IMR-90 (cell line): ENCODE data around the gene BLTP3A. TPM values are rescaled to one million over a fixed set of nuclear protein-coding genes. Genes with fewer than 3 reads are reported as not detected.

Experiments used
- ATAC-seq: fragments of 200-7000 bp; cut with Tn5 transposase; 2 replicates; pipeline ENCODE4 v1.9.1; 2020; ENCODE audit warnings: low read depth, mild to moderate bottlenecking, moderate library complexity
- BruUV-seq: library from RNA; stranded (reverse); fragments of 400-500 nt; replicated peaks from 2 replicates; lab custom pipeline; 2021; lab: Mats Ljungman, UMichigan
- CTCF ChIA-PET: fragments of 300-600 bp; formaldehyde crosslinking; extraction: SDS; loops from one replicate; lab custom pipeline; 2021; ENCODE audit warnings: antibody characterized with exemption; lab: Yijun Ruan, JAX
- POLR2A ChIA-PET: fragments of 300-600 bp; sonication (Branson Sonifier 250); formaldehyde crosslinking; loops from one replicate; lab custom pipeline; 2022; ENCODE audit warnings: antibody characterized with exemption; ENCODE audit not compliant: unreplicated experiment; lab: Charles Lee
- DNase-seq: peaks from one replicate; pipeline ENCODE4 v3.0.0; 2013
- H2AFZ ChIP-seq: replicated peaks from 2 replicates; pipeline ENCODE3; 2013; ENCODE audit warnings: low read length, mild to moderate bottlenecking; ENCODE audit not compliant: poor library complexity
- H2AK5ac ChIP-seq: 2 replicates; pipeline ENCODE4 v1.6.1; 2013; ENCODE audit warnings: low read depth, low read length, inconsistent platforms
- H2AK9ac ChIP-seq: replicated peaks from 2 replicates; pipeline ENCODE3; 2013; ENCODE audit warnings: mild to moderate bottlenecking, low read depth, low read length, moderate library complexity; ENCODE audit not compliant: poor library complexity
- H2BK120ac ChIP-seq: 2 replicates; pipeline ENCODE4 v1.6.1; 2013; ENCODE audit warnings: low read depth, low read length, inconsistent platforms
- H2BK15ac ChIP-seq: 3 replicates; pipeline ENCODE4 v1.6.1; 2013; ENCODE audit warnings: low read depth, low read length, inconsistent platforms
- H2BK20ac ChIP-seq: 2 replicates; pipeline ENCODE4 v1.6.1; 2013; ENCODE audit warnings: low read depth, mild to moderate bottlenecking, inconsistent platforms, low read length, moderate library complexity
- H2BK5ac ChIP-seq: 2 replicates; pipeline ENCODE4 v1.6.1; 2013; ENCODE audit warnings: mild to moderate bottlenecking, low read depth, low read length, inconsistent platforms; ENCODE audit not compliant: poor library complexity, severe bottlenecking
- H3K14ac ChIP-seq: replicated peaks from 2 replicates; pipeline ENCODE4 v1.6.1; 2013; ENCODE audit warnings: low read depth, low read length, inconsistent platforms
- H3K18ac ChIP-seq: 2 replicates; pipeline ENCODE4 v1.6.1; 2013; ENCODE audit warnings: low read depth, low read length, control low read depth
- H3K23ac ChIP-seq: 2 replicates; pipeline ENCODE4 v1.6.1; 2013; ENCODE audit warnings: low read depth, low read length, inconsistent platforms
- H3K27ac ChIP-seq: 2 replicates; pipeline ENCODE4 v1.5.1; 2013; ENCODE audit warnings: mild to moderate bottlenecking, control low read depth, low read length; ENCODE audit not compliant: insufficient read depth
- H3K27me3 ChIP-seq: 2 replicates; pipeline ENCODE4 v1.6.1; 2013; ENCODE audit warnings: low read length; ENCODE audit not compliant: control insufficient read depth, insufficient read depth
- H3K36me3 ChIP-seq: 2 replicates; pipeline ENCODE4 v1.6.1; 2013; ENCODE audit warnings: low read length, mixed read lengths; ENCODE audit not compliant: control insufficient read depth, insufficient read depth
- H3K4ac ChIP-seq: 2 replicates; pipeline ENCODE4 v1.6.1; 2013; ENCODE audit warnings: low read depth, low read length, inconsistent platforms
- H3K4me1 ChIP-seq: 2 replicates; pipeline ENCODE4 v1.6.1; 2013; ENCODE audit warnings: low read length, mixed read lengths; ENCODE audit not compliant: control insufficient read depth, insufficient read depth
- H3K4me2 ChIP-seq: 2 replicates; pipeline ENCODE4 v1.6.1; 2013; ENCODE audit warnings: low read depth, mild to moderate bottlenecking, control low read depth, low read length, moderate library complexity
- H3K4me3 ChIP-seq: 2 replicates; pipeline ENCODE4 v1.5.1; 2013; ENCODE audit warnings: low read depth, mild to moderate bottlenecking, control low read depth, low read length, moderate library complexity; ENCODE audit not compliant: insufficient read depth
- H3K56ac ChIP-seq: 2 replicates; pipeline ENCODE4 v1.6.1; 2013; ENCODE audit warnings: low read length, inconsistent platforms; ENCODE audit not compliant: insufficient read depth; ENCODE audit errors: extremely low read depth
- H3K79me1 ChIP-seq, 2 experiments: 2 replicates each; pipeline ENCODE4 v1.6.1; 2013; ENCODE audit warnings: low read length in 2 of 2, inconsistent platforms in 1 of 2, low read depth in 1 of 2
- H3K9ac ChIP-seq: 2 replicates; pipeline ENCODE4 v1.6.1; 2013; ENCODE audit warnings: low read depth, low read length, control low read depth
- H3K9me1 ChIP-seq: 2 replicates; pipeline ENCODE4 v1.6.1; 2013; ENCODE audit warnings: low read length, inconsistent platforms; ENCODE audit not compliant: insufficient read depth
- H3K9me3 ChIP-seq: 2 replicates; pipeline ENCODE4 v1.6.1; 2013; ENCODE audit warnings: low read length; ENCODE audit not compliant: control insufficient read depth, insufficient read depth
- H4K20me1 ChIP-seq: 2 replicates; pipeline ENCODE4 v1.6.1; 2013; ENCODE audit warnings: low read length, inconsistent platforms; ENCODE audit not compliant: insufficient read depth
- H4K5ac ChIP-seq: 2 replicates; pipeline ENCODE4 v1.6.1; 2013; ENCODE audit warnings: mild to moderate bottlenecking, low read depth, low read length, control low read depth
- H4K8ac ChIP-seq, 2 experiments: 2 replicates each; pipeline ENCODE4 v1.6.1; 2013; ENCODE audit warnings: low read depth in 2 of 2, low read length in 2 of 2, control low read depth in 1 of 2, inconsistent platforms in 1 of 2
- H4K91ac ChIP-seq: 2 replicates; pipeline ENCODE4 v1.6.1; 2013; ENCODE audit warnings: low read depth, low read length, inconsistent platforms; ENCODE audit not compliant: insufficient read depth
- MAZ ChIP-seq: IDR thresholded peaks from 2 replicates; pipeline ENCODE4 v1.6.1; 2012; ENCODE audit warnings: low read depth, mild to moderate bottlenecking, low read length, improper control_type of control experiment, moderate library complexity, borderline replicate concordance
- RAD21 ChIP-seq: IDR thresholded peaks from 2 replicates; pipeline ENCODE4 v1.6.1; 2012; ENCODE audit warnings: low read length, improper control_type of control experiment
- RCOR1 ChIP-seq: IDR thresholded peaks from 2 replicates; pipeline ENCODE4 v1.6.1; 2012; ENCODE audit warnings: mild to moderate bottlenecking, low read length, improper control_type of control experiment; ENCODE audit not compliant: insufficient replicate concordance
- WGBS, 2 experiments: methylation state at CpG; one replicate each; pipeline versions ENCODE4 v1.1.5 to v1.1.7; 2013; ENCODE audit warnings: missing lambda C conversion rate in 2 of 2; ENCODE audit not compliant: insufficient read length in 1 of 2; ENCODE audit errors: extremely low coverage in 2 of 2; 5-methylcytosine and 5-hydroxymethylcytosine counted together
- dilution Hi-C: fragments of 300-500 bp; cut with HindIII; formaldehyde crosslinking; loops from one replicate; pipeline ENCODE4 v1.14.3; 2018; ENCODE audit warnings: low sequenced_read_pairs; ENCODE audit not compliant: unreplicated experiment
- in situ Hi-C: fragments of 300-500 bp; cut with MboI; formaldehyde crosslinking; loops from 3 replicates; pipeline ENCODE4 v1.14.3; 2019; ENCODE audit warnings: low sequenced_read_pairs, inconsistent platforms, mixed read lengths
- intact Hi-C: fragments of 100-400 bp; cut with micrococcal nuclease; formaldehyde crosslinking; loops from 2 replicates; pipeline ENCODE4 v1.10.0; 2022
- polyA plus RNA-seq, 3 experiments: library from polyadenylated mRNA; depleted of rRNA; stranded (reverse); fragments of >200 nt; gene quantifications; 2 replicates each; pipeline ENCODE4 v1.2.3, GENCODE V29; 2012; ENCODE audit warnings: low replicate concordance in 1 of 3
- total RNA-seq: library from RNA; depleted of rRNA; stranded (reverse); fragments of >200 nt; gene quantifications from 2 replicates; pipeline ENCODE4 v1.2.3, GENCODE V29; 2012
- TF ChIP-seq, protein P1 (sequence below): fragments of 150-350 bp; IDR thresholded peaks from 2 replicates; pipeline ENCODE4 v1.6.1; 2016; ENCODE audit warnings: low read depth, mild to moderate bottlenecking, low read length, moderate library complexity, borderline replicate concordance

BLTP3A gene
- total and polyA plus RNA-seq, 2 of the 4 experiments (the other 2 are of a cell fraction) = 3.0 to 4.7 TPM

DNA sequence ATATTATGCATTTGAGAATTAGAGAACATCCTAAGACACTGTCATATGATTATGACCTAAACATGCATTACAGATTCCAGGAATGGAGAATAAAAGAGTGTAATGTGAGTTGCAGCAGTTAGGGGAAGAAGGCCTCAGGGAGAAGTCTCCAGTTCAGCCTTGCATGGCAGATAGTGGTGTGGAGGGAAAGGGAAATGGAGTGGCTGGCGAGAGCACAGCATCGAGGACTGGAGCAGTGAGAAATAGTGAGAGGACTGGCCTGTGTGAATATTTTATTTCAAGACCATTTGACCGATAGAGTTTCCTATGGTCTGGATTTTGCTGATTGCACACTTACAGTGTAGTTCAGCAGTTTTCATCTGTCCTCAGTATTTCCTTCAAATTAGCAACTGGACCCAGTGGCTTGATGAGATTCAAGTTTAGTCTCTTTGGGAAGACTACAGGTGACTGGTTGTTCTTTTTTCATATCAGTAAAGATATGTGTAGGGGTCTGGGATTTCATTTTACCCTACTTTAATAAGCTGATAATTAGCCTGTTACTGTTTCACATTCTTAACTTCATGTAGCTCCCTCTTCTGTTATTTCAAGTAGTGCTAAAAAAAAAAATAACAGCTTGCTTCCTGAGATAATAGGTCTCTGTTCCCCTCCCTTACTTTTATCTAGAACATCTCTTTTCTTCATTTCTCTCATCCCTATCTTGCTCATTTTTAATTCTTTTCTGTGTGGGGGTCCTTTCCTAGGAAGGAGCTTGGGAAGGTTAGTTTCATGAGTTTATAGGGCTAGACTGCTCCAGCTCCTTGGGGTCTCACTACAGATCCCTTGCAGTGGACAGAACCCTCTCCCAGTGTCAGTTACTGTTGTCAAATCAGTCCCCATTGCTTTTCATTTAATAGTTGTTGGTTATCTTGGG is 27.9 kb downstream of the BLTP3A start:
- Histone ChIP-seq H3K9ac (no peak overlapping the region), H3K4ac (no peak overlapping the region), H2AK9ac (no peak overlapping the region), H3K9me3 (no peaks in the 10 kb centered on the region), H4K20me1 (no peaks in the 10 kb centered on the region; the same call in 1 of the 2 replicates), H2AFZ (no peak overlapping the region), H3K14ac (no peak overlapping the region), H3K36me3 (peaks cover 5% of the 10 kb centered on the region; the same call in 1 of the 2 replicates), H3K23ac (no peak overlapping the region), H3K4me2 (no peak overlapping the region), H3K56ac (no peak overlapping the region), H4K5ac (no peak overlapping the region), H3K4me1 (no peaks in the 10 kb centered on the region), H2AK5ac (no peak overlapping the region), H2BK5ac (no peak overlapping the region), H4K8ac (no peak overlapping the region), H3K27ac (no peak overlapping the region), H4K91ac (no peak overlapping the region), H3K79me1 (no peaks in the 10 kb centered on the region; a peak in 1 of 4 replicates), H3K4me3 (no peak overlapping the region), H3K9me1 (no peaks in the 10 kb centered on the region), H3K27me3 (no peaks in the 10 kb centered on the region), H3K18ac (no peak overlapping the region), H2BK120ac (no peak overlapping the region), H2BK20ac (no peak overlapping the region), H2BK15ac (no peak overlapping the region)
- in situ Hi-C loops = no loop called here
- dilution Hi-C loops = no loop called here
- ChIA-PET CTCF (interaction anchor here (0.6 to 0.7 kb wide), 2 partner anchors 10 to 112 kb away, joined by 4 read pairs; no protein-coding TSS in a partner anchor), POLR2A (no interaction called here)
- whole genome bisulfite sequencing, 2 experiments = no CpG with 5 or more reads among the region's 3 CpGs
- DNase-seq (no peak), ATAC-seq (no peak)
- intact Hi-C loops = no loop called here
- TF ChIP-seq, protein P1, sequence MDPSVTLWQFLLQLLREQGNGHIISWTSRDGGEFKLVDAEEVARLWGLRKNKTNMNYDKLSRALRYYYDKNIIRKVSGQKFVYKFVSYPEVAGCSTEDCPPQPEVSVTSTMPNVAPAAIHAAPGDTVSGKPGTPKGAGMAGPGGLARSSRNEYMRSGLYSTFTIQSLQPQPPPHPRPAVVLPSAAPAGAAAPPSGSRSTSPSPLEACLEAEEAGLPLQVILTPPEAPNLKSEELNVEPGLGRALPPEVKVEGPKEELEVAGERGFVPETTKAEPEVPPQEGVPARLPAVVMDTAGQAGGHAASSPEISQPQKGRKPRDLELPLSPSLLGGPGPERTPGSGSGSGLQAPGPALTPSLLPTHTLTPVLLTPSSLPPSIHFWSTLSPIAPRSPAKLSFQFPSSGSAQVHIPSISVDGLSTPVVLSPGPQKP = no peak
- TF ChIP-seq RAD21 (no peak), RCOR1 (no peak), MAZ (no peak)
- no TSS peak for BruUV-seq
